ENCODE measurements around the gene VIPR2.

Gene VIPR2

GRCh38 chr7:158979023-158979529 is 165.6 kb downstream of the VIPR2 start:
- DNase-seq: no peak

Measured in EL (cell line).